NK-92 treated with Interleukin-12 subunit alpha and Interleukin-12 subunit beta, amount 100 ng/mL, for 24 hours (cell line): Measurements from ENCODE around the gene PLAC9.
"Not testable (repeated sequence)": the region's sequence is repeated elsewhere in the genome, so short reads cannot be mapped to it uniquely, and the experiment has no call there.

ENCODE experiments used
- DNase-seq: peaks from one replicate; lab custom pipeline; 2025; lab: John Stamatoyannopoulos, UW

Gene PLAC9

DNA sequence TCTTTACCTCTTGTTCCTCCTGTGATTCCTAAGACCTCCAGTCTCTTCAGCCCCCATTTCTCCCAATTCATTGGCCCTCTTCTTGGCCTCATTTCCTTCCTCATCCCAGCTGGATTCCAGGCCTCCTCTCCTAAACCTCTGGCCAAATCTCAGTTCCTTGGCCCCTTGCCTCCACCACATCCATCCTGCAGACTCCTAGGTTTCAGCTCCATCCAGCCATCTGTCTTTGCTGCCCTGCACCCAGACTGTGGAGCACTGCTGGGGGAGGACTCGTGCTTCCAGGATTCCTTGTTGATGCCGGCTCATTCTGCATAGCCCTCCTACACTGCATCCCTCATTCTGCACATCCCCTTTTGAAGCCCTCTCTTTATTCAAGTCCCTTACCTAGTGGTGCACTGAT, 6.7 kb downstream of the PLAC9 start:
- no peak for DNase-seq

DNA sequence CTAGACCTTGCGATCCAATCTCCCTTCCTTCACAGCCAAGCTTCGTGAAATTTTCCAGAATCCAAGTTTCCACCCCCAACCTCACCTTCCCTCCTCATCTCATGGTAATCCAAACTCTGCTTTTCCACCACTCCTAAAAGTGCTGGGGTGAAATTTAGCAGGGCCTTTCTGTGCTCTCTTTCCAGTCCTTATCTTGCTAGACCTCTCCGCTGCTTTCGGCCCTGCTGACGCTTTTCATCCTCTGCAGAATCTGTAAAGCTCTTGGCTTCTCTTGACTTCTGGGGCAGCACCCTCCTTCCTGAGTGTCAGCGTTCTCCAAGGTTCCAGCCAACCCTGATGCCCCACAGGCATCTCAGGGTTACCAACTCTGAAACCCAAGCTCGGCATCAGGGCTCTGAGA, 7.7 kb downstream of the PLAC9 start:
- DNase-seq: no peak

DNA sequence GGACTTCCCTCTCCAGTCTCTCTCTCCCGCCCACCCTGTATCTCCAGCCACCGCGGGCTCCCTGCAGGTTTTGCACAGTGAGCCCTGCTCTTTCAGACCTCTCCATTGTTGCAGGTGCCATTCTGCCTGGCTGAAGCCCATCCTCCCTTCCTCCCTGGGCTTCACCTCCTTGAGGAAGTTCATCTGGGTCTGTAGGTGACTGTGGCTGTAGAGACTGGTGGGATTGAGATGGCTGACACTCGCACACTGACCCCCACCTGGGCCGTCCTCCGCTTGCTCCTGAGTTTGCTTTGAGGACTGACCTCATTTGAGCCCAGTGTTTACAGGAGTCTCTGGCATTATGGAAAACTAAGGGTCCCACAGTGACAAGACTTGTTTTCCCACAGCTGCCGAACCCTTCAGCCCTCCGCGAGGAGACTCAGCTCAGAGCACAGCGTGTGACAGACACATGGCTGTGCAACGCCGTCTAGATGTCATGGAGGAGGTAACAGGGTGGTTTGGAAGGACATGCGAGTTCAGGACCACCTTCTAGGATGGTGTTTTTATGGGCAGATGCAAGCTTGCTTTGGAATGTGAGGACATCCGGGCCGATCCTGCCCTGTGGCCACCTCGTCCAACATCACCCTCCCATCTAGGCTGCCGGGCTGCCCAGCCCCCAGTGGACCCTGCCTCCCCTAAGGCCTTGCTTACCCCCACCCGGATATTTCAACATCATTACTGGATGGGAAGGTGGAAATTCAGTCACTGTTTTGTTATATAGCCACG, 9.3 kb downstream of the PLAC9 start:
- no peak for DNase-seq

DNA sequence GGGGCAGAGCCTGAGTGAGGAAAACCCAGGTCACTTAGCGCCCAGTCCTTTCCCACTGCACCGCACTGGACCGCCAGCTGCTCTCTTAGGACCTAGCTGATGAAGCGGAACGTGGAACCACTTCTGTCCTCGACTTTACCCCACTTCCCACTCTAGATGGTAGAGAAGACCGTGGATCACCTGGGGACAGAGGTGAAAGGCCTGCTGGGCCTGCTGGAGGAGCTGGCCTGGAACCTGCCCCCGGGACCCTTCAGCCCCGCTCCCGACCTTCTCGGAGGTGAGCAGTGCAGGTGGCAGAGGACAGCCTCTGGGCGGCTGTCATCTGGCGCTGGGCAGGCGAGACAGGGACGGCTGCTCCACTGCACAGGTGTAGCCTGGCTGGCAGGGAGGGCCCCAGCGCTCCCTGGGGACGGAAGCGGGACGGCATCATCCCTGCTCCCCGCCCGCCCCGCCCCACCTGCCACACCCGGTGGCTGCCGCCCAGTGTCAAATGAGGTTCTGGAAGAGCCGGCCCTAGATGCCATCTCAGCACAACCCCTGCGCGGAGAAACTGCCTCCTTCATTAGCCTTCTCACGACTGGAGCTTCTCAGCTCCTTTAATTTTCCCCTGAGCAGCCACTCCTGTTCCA, 11.7 kb downstream of the PLAC9 start:
- no peak for DNase-seq

DNA sequence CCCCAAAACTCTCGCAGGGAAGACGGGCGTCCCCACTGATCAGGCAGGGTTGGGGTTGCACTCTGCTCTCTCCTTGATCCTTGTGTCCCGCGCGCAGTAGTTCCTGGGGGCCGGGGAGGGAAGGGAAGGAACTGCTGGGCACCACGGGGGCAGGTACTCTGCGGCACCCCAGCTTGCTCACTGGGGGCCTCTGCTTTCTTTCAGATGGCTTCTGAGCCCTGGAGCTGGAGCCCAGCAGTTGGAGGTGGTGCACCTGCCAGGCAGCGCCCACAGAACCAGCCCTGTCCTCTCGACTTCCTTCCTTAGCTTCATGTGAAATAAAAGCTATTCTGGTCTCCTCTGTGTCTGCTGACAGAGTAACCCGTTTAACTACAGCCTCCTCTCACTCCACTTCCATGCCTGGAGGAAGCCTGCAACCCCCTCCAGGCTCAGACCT, 12.2 kb downstream of the PLAC9 start:
- DNase-seq: no peak

DNA sequence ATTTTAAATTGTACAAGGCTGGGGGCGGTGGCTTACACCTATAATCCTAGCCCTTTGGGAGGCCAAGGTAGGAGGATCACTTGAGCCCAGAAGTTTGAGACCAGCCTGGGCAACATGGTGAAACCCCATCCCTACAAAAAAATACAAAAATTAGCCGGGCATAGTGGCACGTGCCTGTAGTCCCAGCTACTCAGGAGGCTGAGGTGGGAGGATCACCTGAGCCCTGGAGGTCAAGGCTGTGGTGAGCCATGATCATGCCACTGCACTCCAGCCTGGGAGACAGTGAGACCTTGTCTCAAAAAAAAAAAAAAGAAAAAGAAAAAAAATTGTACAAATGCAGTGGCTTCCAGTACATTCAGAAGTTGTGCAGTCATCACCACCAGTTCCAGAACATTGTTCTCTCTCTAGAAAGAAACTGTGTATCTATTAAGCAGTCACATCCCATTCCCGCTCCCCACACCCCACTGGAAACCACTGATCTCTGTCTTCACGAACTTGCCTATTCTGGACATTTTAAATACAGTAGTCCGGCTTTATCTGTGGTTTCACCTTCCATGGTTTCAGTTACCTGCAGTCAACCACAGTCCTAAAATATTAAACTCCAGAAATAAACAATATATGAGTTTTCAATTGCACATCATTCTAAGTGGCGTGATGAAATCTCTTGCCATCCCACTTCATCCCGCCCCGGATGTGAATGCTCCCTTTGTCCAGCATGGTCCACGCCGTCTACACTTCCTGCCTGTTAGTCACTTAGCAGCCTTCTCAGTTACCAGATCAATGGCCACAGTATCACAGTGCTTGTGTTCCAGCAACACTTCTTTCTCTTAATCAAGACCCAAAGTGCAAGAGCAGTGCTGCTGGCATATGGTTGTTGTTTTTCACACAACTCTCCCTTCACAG, 13.1 kb downstream of the PLAC9 start:
- DNase-seq: not testable (repeated sequence)

DNA sequence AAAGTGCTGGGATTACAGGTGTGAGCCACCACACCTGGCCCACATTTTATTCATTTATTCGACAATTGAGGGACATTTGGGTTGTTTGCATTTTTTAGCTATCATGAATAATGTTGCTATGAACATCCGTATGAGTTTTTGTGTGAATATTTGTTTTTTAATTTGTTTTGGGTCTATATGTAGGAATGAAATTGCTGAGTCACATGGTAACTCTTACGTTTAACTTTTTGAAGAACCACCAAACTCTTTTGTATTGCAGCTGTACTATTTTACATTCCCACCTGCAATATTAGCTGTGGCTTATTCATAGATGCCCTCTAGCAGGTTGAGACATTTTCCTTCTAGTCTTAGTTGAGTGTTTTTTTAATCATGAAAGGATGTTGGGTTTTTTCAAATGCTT, 14.4 kb downstream of the PLAC9 start:
- no peak for DNase-seq

DNA sequence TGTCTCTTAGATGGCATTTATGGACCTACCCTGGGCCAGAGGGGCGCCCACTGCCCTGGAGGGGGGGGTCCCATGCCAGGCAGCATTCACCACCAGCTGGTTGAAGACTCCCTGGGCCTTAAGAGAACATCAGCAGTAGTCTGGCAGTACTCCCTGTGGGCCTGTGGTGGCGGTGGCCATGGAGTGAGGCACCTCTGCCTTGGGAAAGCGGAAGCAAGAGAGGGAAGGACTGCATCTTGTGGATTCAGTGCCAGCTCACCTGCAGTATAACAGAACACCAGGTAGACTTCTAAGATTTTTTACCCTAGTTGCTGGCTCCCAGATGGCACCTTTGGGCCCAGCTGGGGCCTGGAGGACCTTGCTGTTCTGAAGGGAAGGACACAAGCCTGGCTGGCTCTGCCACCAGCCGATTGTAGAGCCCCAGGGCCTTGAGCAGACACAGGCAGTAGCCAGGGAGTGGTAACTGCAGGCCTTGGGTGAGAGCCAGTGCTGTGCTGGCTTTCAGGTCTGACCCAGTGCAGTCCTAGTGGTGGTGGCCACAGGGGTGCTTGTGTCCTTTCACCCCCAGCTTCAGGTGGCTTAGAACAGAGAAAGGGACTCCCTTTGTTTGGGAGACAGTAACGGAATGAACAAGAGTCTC, 15.8 kb downstream of the PLAC9 start:
- no peak for DNase-seq

DNA sequence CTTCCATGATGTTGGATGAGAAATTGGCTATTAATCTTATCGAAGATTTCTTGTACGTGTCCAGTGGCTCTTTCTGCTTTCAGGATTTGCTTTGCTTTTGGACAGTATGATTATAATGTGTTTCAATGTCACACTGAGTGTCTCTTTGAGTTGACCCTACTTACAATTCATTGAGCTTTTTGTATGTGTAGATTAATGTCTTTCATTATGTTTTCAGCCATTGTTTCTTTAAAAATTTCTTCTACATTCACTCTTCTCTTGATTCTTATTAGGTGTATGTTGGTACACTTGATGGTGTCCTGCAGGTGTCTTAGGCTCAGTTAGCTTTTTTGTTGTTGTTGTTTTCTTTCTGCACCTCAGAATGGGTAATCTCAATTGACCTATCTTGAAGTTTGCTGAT, 16.6 kb downstream of the PLAC9 start:
- no peak for DNase-seq

DNA sequence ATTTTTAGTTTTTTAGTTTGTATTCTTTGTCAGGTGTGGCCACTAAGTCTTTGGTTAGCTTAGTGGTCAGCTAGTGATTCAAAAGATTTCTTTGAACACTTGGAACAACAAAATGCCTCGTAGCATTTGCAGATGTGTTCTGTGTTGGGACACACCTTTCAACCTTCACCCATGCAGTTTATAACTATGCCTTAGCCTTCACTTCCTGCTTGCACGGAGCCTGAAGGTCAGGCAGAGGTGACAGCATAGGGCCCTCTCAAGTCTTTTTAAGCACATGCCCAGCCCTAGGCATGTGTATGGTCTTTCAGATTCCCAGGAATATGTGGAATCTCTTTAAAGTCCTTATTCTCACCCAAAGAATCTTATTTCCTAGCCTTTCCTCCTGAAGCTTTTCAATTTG, 17.6 kb downstream of the PLAC9 start:
- DNase-seq: no peak

DNA sequence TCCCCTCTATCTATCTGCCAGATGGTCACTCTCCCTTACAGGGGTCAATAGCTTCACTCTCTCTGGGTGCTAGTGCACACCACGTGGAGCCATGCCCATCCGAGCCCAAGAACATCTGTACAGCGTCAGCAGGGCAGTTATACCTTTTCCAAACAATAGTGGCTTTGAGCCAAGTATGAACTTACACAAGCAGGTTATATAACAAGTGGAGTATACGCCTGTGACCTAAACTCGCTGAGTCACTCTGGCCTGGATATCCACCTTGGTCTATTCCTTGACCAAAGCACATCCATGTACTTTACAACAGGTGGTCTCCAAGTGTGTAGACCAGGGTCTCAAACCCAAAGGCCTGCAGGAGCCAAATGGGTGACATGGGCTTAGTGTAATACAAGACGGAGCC, 20.3 kb downstream of the PLAC9 start:
- DNase-seq: no peak

DNA sequence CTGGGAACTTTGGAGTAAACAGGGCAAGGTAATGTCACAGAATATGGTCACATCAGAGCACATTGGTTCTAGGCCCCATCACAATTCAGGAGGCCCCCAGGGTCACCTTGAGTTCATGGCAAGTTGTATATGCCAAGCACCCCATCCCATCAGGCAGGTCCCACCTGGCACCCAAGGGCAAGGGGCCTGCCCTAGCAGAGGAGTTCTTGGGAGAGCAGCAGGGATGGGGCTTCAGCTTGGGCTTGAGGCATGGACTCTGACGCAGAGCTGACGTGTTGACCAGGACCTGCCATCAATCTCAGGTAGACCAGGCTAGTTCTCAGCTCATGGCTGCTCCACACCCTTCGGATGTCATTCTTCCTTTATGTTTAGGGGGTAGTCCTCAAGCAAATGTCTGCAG, 20.9 kb downstream of the PLAC9 start:
- DNase-seq: no peak

DNA sequence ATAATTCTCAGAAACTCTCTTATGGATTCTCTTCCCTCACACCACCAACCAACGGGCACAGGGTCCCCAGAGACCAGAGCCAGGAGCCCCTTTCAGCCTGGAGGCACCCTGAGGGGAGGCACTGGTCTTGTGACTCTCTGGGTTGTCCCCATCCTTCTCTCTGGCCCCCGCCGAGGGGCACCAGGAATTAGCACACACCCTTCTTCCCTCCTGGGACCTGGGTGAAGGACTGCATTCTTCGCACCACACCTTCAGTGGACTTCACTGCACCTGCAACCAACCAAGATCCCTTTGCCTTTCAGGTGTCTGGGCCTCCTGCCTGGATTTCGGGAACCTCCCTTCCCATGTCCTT, 22.1 kb downstream of the PLAC9 start:
- no peak for DNase-seq

DNA sequence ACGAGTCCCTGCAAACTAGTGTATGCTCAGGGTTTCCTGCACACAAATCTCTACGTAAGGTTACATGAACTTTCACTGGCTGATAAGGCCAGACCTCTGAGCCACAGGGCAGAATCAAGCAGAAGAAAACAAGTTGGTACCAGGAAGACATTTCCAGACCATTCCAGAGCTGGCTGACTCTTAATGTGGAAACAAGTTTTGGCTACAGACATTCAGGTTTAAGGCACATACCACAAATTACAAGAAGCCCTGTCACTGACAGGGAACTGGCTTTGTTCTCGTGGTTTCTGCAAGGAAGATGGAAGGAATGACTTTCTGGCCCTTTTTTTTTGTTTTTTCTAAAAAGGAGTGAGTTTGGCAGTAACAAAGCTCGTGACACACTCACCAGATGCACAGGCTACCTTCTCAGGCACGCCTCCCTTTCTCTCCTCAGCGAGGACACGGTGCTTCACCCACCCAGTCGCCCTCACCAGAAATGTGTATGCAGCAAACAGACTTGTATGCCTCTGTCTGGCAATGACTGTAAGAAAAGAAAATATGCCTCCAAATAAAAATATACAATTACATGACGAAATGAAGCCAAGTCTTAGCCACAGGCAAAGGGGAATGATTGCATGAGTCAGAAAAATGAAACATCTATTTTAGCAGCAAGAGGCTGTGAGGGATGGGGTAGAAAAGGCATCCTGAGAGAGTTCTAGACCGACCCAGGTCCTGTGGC, 22.6 kb downstream of the PLAC9 start:
- no peak for DNase-seq

DNA sequence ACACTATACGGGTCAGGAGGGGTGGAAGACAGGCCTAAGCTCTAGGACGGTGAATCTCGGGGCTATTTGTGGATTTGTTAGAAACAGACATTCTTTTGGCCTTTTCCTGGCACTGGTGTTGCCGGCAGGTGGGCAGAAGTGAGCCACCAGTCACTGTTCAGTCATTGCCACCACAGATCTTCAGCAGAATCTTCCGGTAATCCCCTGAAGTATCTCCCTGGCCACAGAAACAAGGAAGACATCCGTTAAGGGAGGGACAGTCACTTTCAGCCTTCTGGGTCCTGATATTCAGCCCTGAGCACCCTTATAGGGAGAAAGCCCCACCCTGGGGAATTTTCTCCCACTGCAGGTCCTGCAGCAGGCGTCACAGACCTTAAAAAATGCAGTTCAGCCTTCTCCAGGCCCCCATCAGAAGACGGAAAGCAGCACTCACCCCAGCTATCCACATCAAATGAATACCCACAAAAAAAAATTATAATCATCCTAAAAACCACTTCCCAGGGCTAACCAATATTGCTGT, 23.2 kb downstream of the PLAC9 start:
- DNase-seq: no peak

DNA sequence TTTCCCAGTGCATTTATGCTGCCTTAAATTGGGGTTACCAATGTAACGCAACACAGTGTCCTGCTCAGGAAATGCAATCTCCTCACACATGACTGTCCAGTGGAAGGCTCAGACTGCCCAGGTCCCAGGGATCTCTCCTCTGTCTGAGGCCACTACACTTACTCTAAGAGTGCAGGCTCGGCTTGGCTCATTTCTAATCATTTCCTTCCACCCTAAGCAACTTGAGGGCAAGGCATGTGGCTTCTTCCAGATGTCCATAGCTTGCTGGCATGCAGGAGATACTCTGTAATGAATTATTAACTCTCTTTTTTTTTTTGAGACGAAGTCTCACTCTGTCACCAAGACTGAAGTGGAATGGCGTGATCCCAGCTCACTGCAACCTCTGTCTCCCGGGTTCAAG, 23.7 kb downstream of the PLAC9 start:
- DNase-seq: no peak

DNA sequence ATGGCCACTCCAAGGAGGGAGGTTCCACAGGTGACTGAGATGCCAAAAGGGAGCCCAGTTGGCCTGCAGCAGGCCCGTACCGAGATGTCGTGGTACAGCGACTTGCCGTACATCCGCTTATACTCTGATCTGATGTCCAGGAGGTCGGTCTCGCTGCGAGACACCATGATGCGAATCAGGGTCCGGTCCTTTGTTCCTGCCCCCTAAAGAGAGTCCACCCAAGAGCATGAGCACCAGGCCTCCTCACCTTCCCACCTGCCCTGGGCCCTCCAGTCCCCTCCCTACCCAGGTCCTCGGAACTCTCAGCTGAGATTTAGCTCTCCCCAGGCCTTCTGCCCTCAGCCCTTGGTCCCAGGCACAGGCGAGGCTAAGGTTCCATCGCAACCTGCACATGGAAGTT, 25.0 kb downstream of the PLAC9 start:
- no peak for DNase-seq

DNA sequence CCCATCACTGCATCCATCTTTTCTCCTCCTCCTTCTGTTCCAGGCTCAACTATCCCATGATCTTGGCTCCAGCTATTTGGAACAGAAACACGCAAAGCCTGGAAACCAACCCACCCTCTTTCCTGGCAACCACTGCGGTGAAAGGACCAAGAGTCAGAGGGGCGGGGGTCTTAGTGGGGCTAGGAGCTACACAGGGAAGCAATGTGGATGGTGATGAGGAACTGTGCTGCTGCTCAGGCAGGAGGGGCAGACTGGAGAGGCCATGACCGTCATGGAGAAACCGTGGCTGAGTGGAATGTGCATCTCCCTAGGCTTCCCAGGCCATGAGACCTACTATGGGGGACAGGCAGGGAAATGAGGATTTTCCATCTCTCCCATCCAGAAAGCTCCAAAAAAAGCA, 25.6 kb downstream of the PLAC9 start:
- no peak for DNase-seq

DNA sequence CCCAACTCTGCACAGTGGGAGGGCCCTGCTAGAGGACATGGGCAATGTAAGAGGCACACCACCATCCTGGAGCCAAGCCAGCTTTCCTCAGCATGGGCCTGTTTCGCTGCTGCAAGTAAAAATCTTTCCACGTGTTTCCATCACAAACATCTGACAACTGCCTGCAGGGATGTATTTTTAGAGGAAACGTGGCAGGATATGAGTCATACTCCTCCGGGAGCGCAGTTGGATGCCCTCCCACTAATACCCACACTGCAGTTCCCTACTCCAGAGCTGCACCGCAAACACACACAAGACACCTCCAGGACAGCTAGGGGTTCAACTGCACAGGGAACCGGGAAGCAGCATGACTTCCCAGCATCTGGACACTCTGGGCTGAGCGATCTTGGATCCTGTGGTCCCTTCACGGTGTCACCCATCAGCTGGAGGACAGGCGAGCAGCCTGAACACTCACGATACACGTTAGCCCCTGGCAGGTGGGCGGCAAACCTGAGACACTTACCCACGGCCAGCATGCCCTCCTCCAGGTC, 26.1 kb downstream of the PLAC9 start:
- no peak for DNase-seq

DNA sequence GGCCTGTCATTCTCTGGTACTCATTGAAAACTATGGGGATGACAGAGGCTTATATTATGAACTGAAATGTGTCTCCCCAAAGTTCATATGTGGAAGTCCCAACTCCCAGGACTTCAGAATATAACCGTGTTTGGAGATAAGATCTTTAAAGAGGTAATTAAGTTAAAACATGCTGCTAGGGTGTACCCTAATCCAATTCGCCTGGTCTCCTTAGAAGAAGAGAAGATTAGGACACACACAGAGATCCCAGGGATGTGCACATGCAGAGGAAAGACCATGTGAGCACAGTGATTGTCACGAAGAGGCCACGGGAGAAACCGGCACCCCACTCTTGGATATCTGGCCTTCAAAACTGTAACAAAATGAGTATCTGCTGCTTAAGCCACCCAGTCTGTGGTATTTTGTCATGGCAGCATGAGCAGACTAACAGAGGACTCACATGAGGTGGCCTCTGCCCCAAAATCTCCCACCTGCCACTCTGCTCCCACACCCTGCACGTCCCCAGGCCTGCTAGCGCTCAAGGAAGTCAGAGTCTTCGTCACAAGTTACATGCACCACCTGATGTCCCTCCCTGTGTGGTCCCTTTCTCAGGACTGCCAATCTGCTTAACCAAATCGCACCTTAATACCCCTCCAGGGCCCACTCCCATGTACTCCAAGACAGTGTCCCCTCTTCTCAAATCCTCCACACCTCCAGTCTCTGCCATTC, 26.8 kb downstream of the PLAC9 start:
- no peak for DNase-seq
